A673 (cell line): ENCODE data around the gene SETD3. TPM values are rescaled to one million over a fixed set of nuclear protein-coding genes. Genes with fewer than 3 reads are reported as not detected.

Experiments
- BruUV-seq: library from RNA; stranded (reverse); fragments of 400-500 nt; replicated peaks from 2 replicates; lab custom pipeline; 2021; lab: Mats Ljungman, UMichigan
- CTCF ChIA-PET: fragments of 300-600 bp; sonication (Branson Sonifier 250); formaldehyde crosslinking; loops from one replicate; lab custom pipeline; 2022; ENCODE audit warnings: antibody characterized with exemption; lab: Charles Lee
- POLR2A ChIA-PET: fragments of 300-600 bp; sonication (Branson Sonifier 250); formaldehyde crosslinking; loops from one replicate; lab custom pipeline; 2022; ENCODE audit warnings: antibody characterized with exemption; ENCODE audit not compliant: low non-redundant PET; lab: Charles Lee
- DNase-seq: peaks from one replicate; pipeline ENCODE4 v3.0.0-alpha.2; 2015; ENCODE audit warnings: low spot score
- H3K27ac ChIP-seq: fragments of 200-600 bp; sonication (generic); 2 replicates; pipeline ENCODE4 v1.5.1; 2016; ENCODE audit warnings: mixed run types, low read depth, mild to moderate bottlenecking, mixed read lengths, antibody characterized with exemption, low read length; ENCODE audit not compliant: poor library complexity, severe bottlenecking
- H3K27me3 ChIP-seq: fragments of 200-600 bp; sonication (generic); replicated peaks from 2 replicates; pipeline ENCODE4 v1.6.1; 2017; ENCODE audit warnings: mixed run types, low read depth, mild to moderate bottlenecking, mixed read lengths, antibody characterized with exemption, low read length; ENCODE audit not compliant: insufficient read depth, poor library complexity
- H3K36me3 ChIP-seq: fragments of 200-600 bp; sonication (generic); 2 replicates; pipeline ENCODE4 v1.6.1; 2016; ENCODE audit warnings: mixed run types, mild to moderate bottlenecking, mixed read lengths, antibody characterized with exemption, low read length; ENCODE audit not compliant: insufficient read depth, poor library complexity, severe bottlenecking
- H3K4me1 ChIP-seq: fragments of 200-600 bp; sonication (generic); 2 replicates; pipeline ENCODE4 v1.6.1; 2017; ENCODE audit warnings: mixed run types, mild to moderate bottlenecking, mixed read lengths, antibody characterized with exemption, low read length; ENCODE audit not compliant: insufficient read depth, poor library complexity, severe bottlenecking
- H3K4me3 ChIP-seq: fragments of 200-600 bp; sonication (generic); 2 replicates; pipeline ENCODE4 v1.5.1; 2016; ENCODE audit warnings: low read depth, mixed run types, mild to moderate bottlenecking, mixed read lengths, low read length; ENCODE audit not compliant: poor library complexity, severe bottlenecking
- H3K9me3 ChIP-seq: fragments of 200-600 bp; sonication (generic); 2 replicates; pipeline ENCODE4 v1.6.1; 2016; ENCODE audit warnings: mixed run types, low read depth, mild to moderate bottlenecking, mixed read lengths, antibody characterized with exemption, low read length; ENCODE audit not compliant: poor library complexity, severe bottlenecking
- CTCF ChIP-seq: fragments of 300-800, 200-600 bp; sonication (generic); conservative IDR thresholded peaks from 2 replicates; pipeline ENCODE4 v1.5.1; 2017; ENCODE audit warnings: low read depth, mild to moderate bottlenecking, antibody characterized with exemption, low read length, moderate library complexity, mixed read lengths
- EZH2 ChIP-seq: fragments of 200-600 bp; sonication (generic); IDR thresholded peaks from 2 replicates; pipeline ENCODE4 v1.6.1; 2017; ENCODE audit warnings: borderline replicate concordance, low read depth, mild to moderate bottlenecking, mixed read lengths, antibody characterized with exemption, low read length; ENCODE audit not compliant: poor library complexity, severe bottlenecking
- intact Hi-C: fragments of 100-400 bp; cut with micrococcal nuclease; formaldehyde crosslinking; loops from one replicate; pipeline ENCODE4 v1.10.0; 2022; ENCODE audit not compliant: unreplicated experiment
- total RNA-seq: library from RNA; stranded (reverse); gene quantifications from 2 replicates; pipeline ENCODE4 v1.2.3, GENCODE V29; 2021

The SETD3 gene
- total RNA-seq, 1 experiment from 2014 or later = 46.4 TPM

- TF ChIP-seq CTCF = no peak
- no peak for TF ChIP-seq EZH2
- POLR2A ChIA-PET = no interaction called here
- no peak overlapping the region for H3K4me3 ChIP-seq
- H3K27ac ChIP-seq = no peak overlapping the region
- DNase-seq = no peak
- intact Hi-C loops = no loop called here
- no peaks in the 10 kb centered on the region for H3K4me1 ChIP-seq
- BruUV-seq = no TSS peak
- peaks cover 70% of the 10 kb centered on the region for H3K36me3 ChIP-seq
- no peaks in the 10 kb centered on the region for H3K9me3 ChIP-seq
- H3K27me3 ChIP-seq = no peaks in the 10 kb centered on the region
- CTCF ChIA-PET = no interaction called here
Measured at GRCh38 chr14:99502989-99503421, 22.3 kb upstream of the SETD3 start.

- peaks cover 68% of the 10 kb centered on the region for H3K36me3 ChIP-seq
- intact Hi-C loops = no loop called here
- POLR2A ChIA-PET = no interaction called here
- H3K4me1 ChIP-seq = no peaks in the 10 kb centered on the region
- no peak overlapping the region for H3K4me3 ChIP-seq
- H3K27ac ChIP-seq = no peak overlapping the region
- H3K9me3 ChIP-seq = no peaks in the 10 kb centered on the region
- CTCF ChIA-PET = no interaction called here
- H3K27me3 ChIP-seq = no peaks in the 10 kb centered on the region
- TF ChIP-seq CTCF (no peak), EZH2 (no peak)
- no peak for DNase-seq
- no TSS peak for BruUV-seq
Measured at GRCh38 chr14:99497894-99498293, 17.2 kb upstream of the SETD3 start.

GRCh38 chr14:99497341-99497740 is 16.7 kb upstream of the SETD3 start:
- ChIA-PET CTCF (no interaction called here), POLR2A (no interaction called here)
- Histone ChIP-seq H3K4me1 (no peaks in the 10 kb centered on the region), H3K36me3 (peaks cover 67% of the 10 kb centered on the region), H3K9me3 (no peaks in the 10 kb centered on the region), H3K4me3 (no peak overlapping the region), H3K27me3 (no peaks in the 10 kb centered on the region), H3K27ac (no peak overlapping the region)
- intact Hi-C loops = no loop called here
- DNase-seq = no peak
- BruUV-seq = no TSS peak
- TF ChIP-seq CTCF = no peak
- TF ChIP-seq EZH2 = no peak
